Hepatocyte (in vitro differentiated cells): ENCODE results near the gene CD28. TPM values are rescaled to one million over a fixed set of nuclear protein-coding genes. Genes with fewer than 3 reads are reported as not detected.

Source experiments
- DNase-seq: peaks from one replicate; pipeline ENCODE4 v3.0.0-alpha.2; 2016; ENCODE audit warnings: low spot score
- H2AFZ ChIP-seq: fragments of 200-600 bp; sonication (generic); 2 replicates; pipeline ENCODE4 v1.6.0; 2016; ENCODE audit warnings: antibody characterized with exemption, mild to moderate bottlenecking
- H3K27ac ChIP-seq: fragments of 200-600 bp; sonication (generic); 2 replicates; pipeline ENCODE4 v1.5.1; 2016; ENCODE audit warnings: mild to moderate bottlenecking
- H3K27me3 ChIP-seq: fragments of 200-600 bp; sonication (generic); 2 replicates; pipeline ENCODE4 v1.6.1; 2016
- H3K36me3 ChIP-seq: fragments of 200-600 bp; sonication (generic); replicated peaks from 2 replicates; pipeline ENCODE4 v1.5.1; 2016; ENCODE audit warnings: low read depth; ENCODE audit not compliant: insufficient read depth
- H3K4me1 ChIP-seq: fragments of 200-600 bp; sonication (generic); 2 replicates; pipeline ENCODE4 v1.5.1; 2016; ENCODE audit warnings: mild to moderate bottlenecking, moderate library complexity; ENCODE audit not compliant: insufficient read depth
- H3K4me2 ChIP-seq: fragments of 200-600 bp; sonication (generic); 2 replicates; pipeline ENCODE4 v1.6.0; 2016
- H3K4me3 ChIP-seq: fragments of 200-600 bp; sonication (generic); 2 replicates; pipeline ENCODE4 v1.5.1; 2016; ENCODE audit warnings: mild to moderate bottlenecking
- H3K79me2 ChIP-seq: fragments of 200-600 bp; sonication (generic); 2 replicates; pipeline ENCODE4 v1.6.0; 2017; ENCODE audit warnings: mild to moderate bottlenecking
- H3K9me2 ChIP-seq: fragments of 200-600 bp; sonication (generic); replicated peaks from 2 replicates; pipeline ENCODE4 v1.6.0; 2017; ENCODE audit warnings: mild to moderate bottlenecking; ENCODE audit not compliant: insufficient read depth
- H3K9me3 ChIP-seq: fragments of 200-600 bp; sonication (generic); 2 replicates; pipeline ENCODE4 v1.5.1; 2016; ENCODE audit warnings: low read depth, mild to moderate bottlenecking
- H4K20me1 ChIP-seq: fragments of 200-600 bp; sonication (generic); 2 replicates; pipeline ENCODE4 v1.6.0; 2016; ENCODE audit warnings: mild to moderate bottlenecking; ENCODE audit not compliant: insufficient read depth, poor library complexity, severe bottlenecking
- EZH2 ChIP-seq: fragments of 200-600 bp; sonication (generic); IDR thresholded peaks from 2 replicates; pipeline ENCODE4 v1.6.1; 2016; ENCODE audit warnings: antibody characterized with exemption, mild to moderate bottlenecking, borderline replicate concordance
- EZH2phosphoT487 ChIP-seq: fragments of 200-600 bp; sonication (generic); IDR thresholded peaks from one replicate; pipeline ENCODE4 v1.6.1; 2018; ENCODE audit warnings: antibody characterized with exemption, mild to moderate bottlenecking, low read depth, moderate library complexity; ENCODE audit not compliant: unreplicated experiment, severe bottlenecking
- WGBS: methylation state at CpG from one replicate; pipeline ENCODE4 v1.1.6; 2016; ENCODE audit warnings: low lambda C conversion rate; ENCODE audit errors: missing lambda C conversion rate; 5-methylcytosine and 5-hydroxymethylcytosine counted together
- polyA plus RNA-seq: library from polyadenylated mRNA; unstranded; fragments of >200 nt; fragmentation: Nextera tagmentation; extraction: Ambion mirVana; gene quantifications from 2 replicates; pipeline ENCODE4 v1.2.1, GENCODE V29; 2016
- total RNA-seq: library from RNA; depleted of rRNA; stranded (reverse); fragments of >200 nt; gene quantifications from 2 replicates; pipeline ENCODE4 v1.2.3, GENCODE V29; 2014
- TF ChIP-seq, protein P1 (sequence below): fragments of 200-600 bp; sonication (generic); IDR thresholded peaks from 2 replicates; pipeline ENCODE4 v1.5.1; 2016; ENCODE audit warnings: antibody characterized with exemption, mild to moderate bottlenecking; ENCODE audit not compliant: poor library complexity

CD28 gene
- total and polyA plus RNA-seq, 2 experiments from 2014 or later = not detected

DNA sequence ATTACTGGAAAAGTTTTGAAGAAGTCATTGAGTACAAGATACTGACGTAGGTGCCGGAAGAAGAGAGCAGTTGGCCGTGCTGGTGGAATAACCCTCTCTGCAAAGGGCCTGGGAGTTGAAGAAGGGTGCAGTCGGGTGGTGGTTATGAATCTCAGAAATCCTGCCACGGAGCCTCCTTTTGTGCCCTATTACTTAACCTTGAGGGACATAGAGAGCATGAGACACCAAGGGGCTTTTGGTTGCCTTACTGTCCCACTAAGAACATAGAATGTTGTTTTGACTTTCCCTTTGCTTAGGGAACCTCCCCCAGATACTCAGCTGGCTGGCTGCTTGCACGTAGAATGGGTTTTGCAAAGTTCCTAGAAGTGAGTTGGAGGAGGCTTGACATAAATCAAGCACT lies 1.3 kb upstream of the CD28 start:
- H3K4me3 ChIP-seq = no peak overlapping the region
- H3K27ac ChIP-seq = no peak overlapping the region
- H3K9me3 ChIP-seq = no peaks in the 10 kb centered on the region
- no peaks in the 10 kb centered on the region for H4K20me1 ChIP-seq
- no peak overlapping the region for H3K4me2 ChIP-seq
- no peaks in the 10 kb centered on the region for H3K9me2 ChIP-seq
- H3K27me3 ChIP-seq = no peaks in the 10 kb centered on the region
- H2AFZ ChIP-seq = no peak overlapping the region
- 93% methylated on average over 6 of the region's 6 CpGs for WGBS
- H3K4me1 ChIP-seq = peaks cover 4% of the 10 kb centered on the region
- no peak for DNase-seq
- TF ChIP-seq EZH2phosphoT487 (no peak), EZH2 (no peak)
- TF ChIP-seq, protein P1, sequence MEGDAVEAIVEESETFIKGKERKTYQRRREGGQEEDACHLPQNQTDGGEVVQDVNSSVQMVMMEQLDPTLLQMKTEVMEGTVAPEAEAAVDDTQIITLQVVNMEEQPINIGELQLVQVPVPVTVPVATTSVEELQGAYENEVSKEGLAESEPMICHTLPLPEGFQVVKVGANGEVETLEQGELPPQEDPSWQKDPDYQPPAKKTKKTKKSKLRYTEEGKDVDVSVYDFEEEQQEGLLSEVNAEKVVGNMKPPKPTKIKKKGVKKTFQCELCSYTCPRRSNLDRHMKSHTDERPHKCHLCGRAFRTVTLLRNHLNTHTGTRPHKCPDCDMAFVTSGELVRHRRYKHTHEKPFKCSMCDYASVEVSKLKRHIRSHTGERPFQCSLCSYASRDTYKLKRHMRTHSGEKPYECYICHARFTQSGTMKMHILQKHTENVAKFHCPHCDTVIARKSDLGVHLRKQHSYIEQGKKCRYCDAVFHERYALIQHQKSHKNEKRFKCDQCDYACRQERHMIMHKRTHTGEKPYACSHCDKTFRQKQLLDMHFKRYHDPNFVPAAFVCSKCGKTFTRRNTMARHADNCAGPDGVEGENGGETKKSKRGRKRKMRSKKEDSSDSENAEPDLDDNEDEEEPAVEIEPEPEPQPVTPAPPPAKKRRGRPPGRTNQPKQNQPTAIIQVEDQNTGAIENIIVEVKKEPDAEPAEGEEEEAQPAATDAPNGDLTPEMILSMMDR = no peak
- H3K36me3 ChIP-seq = no peaks in the 10 kb centered on the region
- H3K79me2 ChIP-seq = no peaks in the 10 kb centered on the region

DNA sequence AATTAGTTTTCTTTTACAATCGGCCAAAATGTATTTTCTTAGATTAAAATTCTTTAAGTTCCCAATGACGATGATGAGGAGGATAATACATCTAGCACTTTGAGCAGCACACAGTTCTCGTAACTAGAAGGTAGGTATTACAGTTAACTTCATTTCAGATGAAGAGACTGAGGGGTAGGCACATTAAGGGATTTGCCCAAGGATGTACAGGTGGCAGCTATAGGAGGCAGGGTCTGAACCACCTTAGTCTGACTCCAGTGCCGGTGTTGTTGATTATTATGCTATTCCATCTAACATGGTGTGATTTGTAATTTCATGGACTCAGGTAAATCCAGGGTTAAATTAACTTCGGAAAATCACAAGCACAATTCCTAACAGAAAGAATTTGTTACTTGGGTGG lies 1.1 kb downstream of the CD28 start:
- Histone ChIP-seq H3K4me3 (no peak overlapping the region), H3K27ac (no peak overlapping the region), H2AFZ (no peak overlapping the region), H3K9me2 (no peaks in the 10 kb centered on the region), H3K4me1 (peaks cover 4% of the 10 kb centered on the region), H3K9me3 (no peaks in the 10 kb centered on the region), H3K36me3 (no peaks in the 10 kb centered on the region), H3K4me2 (no peak overlapping the region), H3K79me2 (no peaks in the 10 kb centered on the region), H4K20me1 (no peaks in the 10 kb centered on the region), H3K27me3 (no peaks in the 10 kb centered on the region)
- 92% methylated on average over 5 of the region's 5 CpGs for WGBS
- TF ChIP-seq, protein P1 = no peak
- TF ChIP-seq EZH2 (no peak), EZH2phosphoT487 (no peak)
- DNase-seq = no peak

- 91% methylated on average over 11 of the region's 11 CpGs for WGBS
- no peak for TF ChIP-seq EZH2phosphoT487
- TF ChIP-seq, protein P1 = no peak
- no peak for TF ChIP-seq EZH2
- Histone ChIP-seq H2AFZ (no peak overlapping the region), H3K27me3 (no peaks in the 10 kb centered on the region), H3K36me3 (no peaks in the 10 kb centered on the region), H3K27ac (no peak overlapping the region), H3K4me2 (no peak overlapping the region), H4K20me1 (no peaks in the 10 kb centered on the region), H3K9me3 (no peaks in the 10 kb centered on the region), H3K79me2 (no peaks in the 10 kb centered on the region), H3K9me2 (no peaks in the 10 kb centered on the region), H3K4me1 (peaks cover 4% of the 10 kb centered on the region), H3K4me3 (no peak overlapping the region)
- DNase-seq = no peak
These were observed 2.5 kb downstream of the CD28 start for GRCh38 chr2:203708846-203709396.

GRCh38 chr2:203709416-203710040 lies 3.1 kb downstream of the CD28 start:
- no peaks in the 10 kb centered on the region for H3K9me2 ChIP-seq
- no peaks in the 10 kb centered on the region for H3K79me2 ChIP-seq
- no peaks in the 10 kb centered on the region for H3K27me3 ChIP-seq
- WGBS = 75% methylated on average over 3 of the region's 3 CpGs
- H2AFZ ChIP-seq = no peak overlapping the region
- H4K20me1 ChIP-seq = no peaks in the 10 kb centered on the region
- no peak overlapping the region for H3K4me3 ChIP-seq
- H3K27ac ChIP-seq = no peak overlapping the region
- TF ChIP-seq EZH2phosphoT487 (no peak), EZH2 (no peak)
- TF ChIP-seq, protein P1 = no peak
- peaks cover 4% of the 10 kb centered on the region for H3K4me1 ChIP-seq
- no peaks in the 10 kb centered on the region for H3K9me3 ChIP-seq
- H3K4me2 ChIP-seq = no peak overlapping the region
- no peaks in the 10 kb centered on the region for H3K36me3 ChIP-seq
- DNase-seq = no peak
